Dermis blood vessel endothelial cell (primary cell): ENCODE measurements around the gene UBALD2. TPM values are rescaled to one million over a fixed set of nuclear protein-coding genes. Genes with fewer than 3 reads are reported as not detected.
A peak's percentile ranks its signal among the peaks of the same experiment; 100 is the strongest.
"Not testable (repeated sequence)": the region's sequence is repeated elsewhere in the genome, so short reads cannot be mapped to it uniquely, and the experiment has no call there.

Source experiments
- DNase-seq: peaks from one replicate; pipeline ENCODE4 v3.0.0; 2010
- total RNA-seq: library from RNA; depleted of rRNA; stranded (reverse); fragments of >200 nt; gene quantifications from 2 replicates; pipeline ENCODE4 v1.2.3, GENCODE V29; 2014

Gene UBALD2
- total RNA-seq, 1 donor from 2014 or later: 3.2 TPM

GRCh38 chr17:76278268-76278908 lies 13.2 kb downstream of the UBALD2 start:
- DNase-seq: no peak

GRCh38 chr17:76278952-76279741 lies 14.0 kb downstream of the UBALD2 start:
- peak; percentile 83 for DNase-seq

- no peak for DNase-seq
Observed at GRCh38 chr17:76279742-76280287, 14.7 kb downstream of the UBALD2 start.

GRCh38 chr17:76280650-76281049 lies 15.5 kb downstream of the UBALD2 start:
- DNase-seq: no peak

DNA sequence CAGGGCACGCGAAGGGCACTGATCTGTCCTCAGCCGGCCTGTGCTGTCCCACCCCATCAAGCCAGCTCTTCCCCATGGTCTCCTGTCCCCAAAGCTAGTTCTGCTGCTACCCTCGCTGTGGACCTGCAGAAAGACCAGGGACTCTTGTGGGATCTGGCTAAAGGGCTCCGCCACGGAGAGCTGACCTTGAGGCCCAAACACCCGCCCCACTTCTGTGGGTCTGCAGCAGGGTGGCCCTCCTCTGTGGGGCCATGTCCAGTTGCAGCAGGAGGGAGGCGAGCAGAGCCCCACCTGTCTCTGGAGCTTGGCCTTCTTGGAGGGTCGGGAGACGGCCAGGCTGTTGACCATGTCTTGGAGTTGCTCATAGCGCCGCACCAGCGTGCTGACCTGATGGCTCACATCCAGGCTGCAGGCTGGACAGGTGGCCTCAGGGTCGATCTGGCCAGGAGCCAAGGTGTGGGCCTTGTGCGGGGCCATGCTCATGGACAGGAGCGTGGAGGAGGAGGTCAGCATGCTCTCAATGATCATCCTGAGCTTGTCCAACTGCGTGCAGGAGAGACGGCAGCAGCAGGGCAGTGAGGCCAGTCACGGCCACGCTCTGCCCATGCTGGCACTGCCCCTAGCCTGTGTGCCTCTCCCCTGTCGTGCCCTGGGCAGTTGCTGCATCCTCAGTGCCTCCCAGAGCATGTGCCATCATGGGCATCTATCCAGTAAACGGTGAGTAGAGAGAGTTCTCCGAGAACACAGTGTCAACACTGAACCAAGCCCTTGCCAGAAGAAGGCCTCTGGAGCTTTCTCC lies 16.6 kb downstream of the UBALD2 start:
- DNase-seq: no peak

GRCh38 chr17:76292567-76292966 lies 27.4 kb downstream of the UBALD2 start:
- DNase-seq: no peak

DNA sequence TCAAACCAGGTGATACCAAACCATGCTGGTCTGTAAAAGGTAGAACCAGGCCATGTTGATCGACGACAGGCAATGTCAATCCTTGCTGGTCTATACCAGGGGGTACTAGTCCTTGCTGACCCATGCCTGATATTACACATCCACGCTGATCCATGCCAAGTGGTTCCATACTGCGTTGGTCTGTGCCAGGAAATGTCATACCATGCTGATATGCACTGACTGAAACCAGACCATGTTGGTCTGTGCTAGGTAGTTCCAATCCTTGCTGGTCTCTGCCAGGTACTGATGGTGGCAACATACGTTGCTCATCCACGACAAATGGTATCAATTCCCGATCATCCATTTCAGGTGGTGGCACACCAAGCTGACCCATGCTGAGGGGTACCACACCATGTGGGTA lies 28.0 kb downstream of the UBALD2 start:
- DNase-seq: no peak

GRCh38 chr17:76296186-76296585 lies 31.0 kb downstream of the UBALD2 start:
- no peak for DNase-seq

GRCh38 chr17:76296889-76297288 lies 31.7 kb downstream of the UBALD2 start:
- no peak for DNase-seq

DNA sequence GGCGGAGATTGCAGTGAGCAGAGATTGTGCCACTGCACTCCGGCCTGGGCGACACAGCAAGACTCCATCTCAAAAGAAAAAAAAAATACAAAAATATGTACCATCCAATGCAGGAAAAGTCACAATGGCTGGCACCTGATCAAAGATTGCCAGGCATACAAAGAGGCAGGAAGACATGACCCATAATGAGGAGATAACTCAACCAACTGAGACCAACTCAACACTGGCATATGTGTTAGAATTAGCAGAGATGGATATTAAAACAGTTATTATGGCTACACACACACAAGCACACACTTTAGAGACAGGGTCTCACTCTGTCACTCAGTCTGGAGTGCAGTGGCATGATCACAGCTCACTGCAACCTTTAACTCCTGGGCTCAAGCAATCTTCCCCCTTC lies 32.3 kb downstream of the UBALD2 start:
- DNase-seq: peak; percentile 56

GRCh38 chr17:76304226-76305134 lies 39.3 kb downstream of the UBALD2 start:
- DNase-seq: no peak

DNA sequence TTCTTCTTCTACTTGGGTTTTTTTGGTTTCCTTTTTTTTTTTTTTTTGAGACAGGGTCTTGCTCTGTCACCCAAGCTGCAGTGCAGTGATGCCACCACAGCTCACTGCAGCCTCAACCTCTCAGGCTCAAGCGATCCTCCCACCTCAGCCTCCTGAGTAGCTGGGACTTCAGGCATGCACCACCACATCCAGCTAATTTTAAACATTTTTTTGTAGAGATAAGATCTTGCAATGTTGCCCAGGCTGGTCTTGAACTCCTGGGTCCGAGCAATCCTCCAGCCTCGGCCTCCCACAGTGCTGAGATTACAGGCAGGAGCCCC lies 39.9 kb downstream of the UBALD2 start:
- not testable (repeated sequence) for DNase-seq

DNA sequence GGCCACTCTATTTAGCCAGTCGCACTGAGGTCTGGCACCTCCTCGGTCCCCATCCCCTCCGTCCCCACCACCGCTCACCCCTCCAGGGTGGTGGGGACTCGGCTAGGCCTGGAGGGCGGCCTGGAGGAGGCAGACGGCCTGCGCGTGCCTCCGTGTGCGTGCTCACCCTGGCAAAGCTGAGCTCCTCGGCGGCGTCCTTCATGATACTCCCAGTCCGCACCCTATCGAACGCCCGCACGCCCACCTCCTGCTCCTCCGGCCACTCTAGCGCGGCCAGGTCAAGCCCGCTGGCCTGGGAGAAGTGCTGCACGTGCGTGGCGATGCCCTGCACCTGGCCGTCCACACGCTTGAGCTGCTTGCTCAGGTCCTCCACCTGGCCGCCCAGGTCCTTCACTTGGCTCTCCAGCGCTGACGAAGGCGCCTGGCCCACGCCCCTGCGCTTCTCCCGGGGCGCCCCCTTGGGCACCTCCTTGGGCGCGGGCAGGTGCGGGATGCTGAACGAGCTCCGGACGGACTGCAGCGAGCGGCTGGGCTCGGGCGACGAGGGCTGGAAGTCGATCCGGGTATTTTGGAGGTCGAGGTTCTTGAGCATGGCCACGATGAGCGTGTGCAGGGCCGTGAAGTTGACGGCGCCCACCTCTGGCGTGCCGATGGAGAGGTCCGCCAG lies 42.3 kb downstream of the UBALD2 start:
- DNase-seq: no peak

DNA sequence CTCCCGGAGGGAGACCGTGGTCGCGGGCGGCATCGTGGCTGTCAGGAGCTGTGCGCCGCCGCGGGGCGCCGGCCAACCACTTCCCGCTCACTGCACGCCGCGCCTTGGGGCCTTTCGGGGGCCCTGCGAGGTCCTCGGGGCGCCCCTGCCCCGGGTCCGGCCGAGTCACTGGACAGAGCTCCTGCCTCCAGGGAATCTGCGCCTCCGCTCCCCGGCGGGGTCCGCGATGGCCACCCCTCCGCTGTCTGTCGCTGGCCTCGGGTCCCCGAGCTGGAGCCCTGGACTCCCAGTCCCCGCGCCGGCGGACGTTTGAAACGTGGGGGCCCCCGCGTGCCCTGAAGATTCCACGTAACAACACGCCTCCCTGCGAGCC lies 42.8 kb downstream of the UBALD2 start, which contains the start of gene QRICH2:
Gene QRICH2 (minus strand): TSS at position 311 of the 373 bp plus-strand sequence. CDS start 278 bp downstream, at position 33.
- no peak for DNase-seq

GRCh38 chr17:76309461-76309860 lies 44.3 kb downstream of the UBALD2 start:
- no peak for DNase-seq

DNA sequence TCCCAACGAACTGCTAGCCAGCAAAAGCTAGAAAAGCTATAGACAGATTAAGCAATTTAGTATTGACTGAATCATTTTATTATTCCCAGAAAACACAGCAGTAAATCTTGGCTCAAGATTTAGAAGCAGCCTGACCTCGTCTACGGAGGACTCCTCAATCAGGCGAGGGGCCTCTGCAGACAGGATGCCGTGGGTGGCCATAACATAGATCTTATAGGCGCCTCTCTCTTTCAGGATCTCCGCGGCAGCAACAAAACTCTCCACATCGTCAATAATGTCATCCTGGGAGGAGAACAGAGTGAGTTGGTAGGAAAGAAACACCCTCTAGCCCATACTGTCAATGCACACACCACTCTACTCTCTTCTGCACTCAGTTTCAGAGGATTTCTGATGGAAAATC lies 47.6 kb downstream of the UBALD2 start:
- no peak for DNase-seq

DNA sequence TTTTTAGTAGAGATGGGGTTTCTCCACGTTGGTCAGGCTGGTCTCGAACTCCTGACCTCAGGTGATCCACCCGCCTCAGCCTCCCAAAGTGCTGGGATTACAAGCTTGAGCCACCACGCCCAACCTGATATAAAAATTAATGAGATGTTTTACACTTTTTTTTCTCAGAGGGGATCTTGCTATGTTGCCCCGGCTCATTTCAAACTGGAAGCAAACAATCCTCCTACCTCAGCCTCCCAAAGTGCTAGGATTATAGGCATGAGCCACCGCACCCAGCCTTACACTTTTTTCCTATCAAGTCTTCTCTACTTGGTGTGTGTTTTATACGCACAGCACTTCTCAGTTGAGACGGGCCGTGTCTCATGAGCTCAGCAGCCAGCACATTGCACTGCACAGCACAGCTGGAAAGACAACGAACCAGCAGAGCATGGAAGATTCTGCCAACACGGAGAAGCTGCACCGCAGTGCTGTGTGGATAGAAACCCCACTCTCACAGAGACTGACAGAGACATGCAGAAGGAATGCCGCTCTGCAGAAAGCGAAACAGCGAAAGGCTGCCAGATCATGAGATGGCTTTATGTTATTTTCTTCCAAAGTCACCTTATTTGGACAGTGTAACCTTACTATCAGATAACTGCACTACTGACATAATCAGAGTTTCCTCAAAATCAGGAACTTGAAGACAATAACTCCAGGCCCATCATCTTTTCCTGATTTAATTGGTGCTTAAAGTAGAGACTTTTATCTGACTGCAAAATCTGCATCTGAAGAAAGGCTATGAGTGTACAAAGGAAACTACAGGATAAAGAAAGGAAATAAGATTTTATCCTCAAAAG lies 49.5 kb downstream of the UBALD2 start:
- DNase-seq: peak; percentile 92

- DNase-seq: no peak
Observed at GRCh38 chr17:76317535-76317934, 52.4 kb downstream of the UBALD2 start.

- DNase-seq: no peak
Observed at GRCh38 chr17:76318586-76318985, 53.4 kb downstream of the UBALD2 start.
